ENCODE results near the gene MXD3.

Gene MXD3

DNA sequence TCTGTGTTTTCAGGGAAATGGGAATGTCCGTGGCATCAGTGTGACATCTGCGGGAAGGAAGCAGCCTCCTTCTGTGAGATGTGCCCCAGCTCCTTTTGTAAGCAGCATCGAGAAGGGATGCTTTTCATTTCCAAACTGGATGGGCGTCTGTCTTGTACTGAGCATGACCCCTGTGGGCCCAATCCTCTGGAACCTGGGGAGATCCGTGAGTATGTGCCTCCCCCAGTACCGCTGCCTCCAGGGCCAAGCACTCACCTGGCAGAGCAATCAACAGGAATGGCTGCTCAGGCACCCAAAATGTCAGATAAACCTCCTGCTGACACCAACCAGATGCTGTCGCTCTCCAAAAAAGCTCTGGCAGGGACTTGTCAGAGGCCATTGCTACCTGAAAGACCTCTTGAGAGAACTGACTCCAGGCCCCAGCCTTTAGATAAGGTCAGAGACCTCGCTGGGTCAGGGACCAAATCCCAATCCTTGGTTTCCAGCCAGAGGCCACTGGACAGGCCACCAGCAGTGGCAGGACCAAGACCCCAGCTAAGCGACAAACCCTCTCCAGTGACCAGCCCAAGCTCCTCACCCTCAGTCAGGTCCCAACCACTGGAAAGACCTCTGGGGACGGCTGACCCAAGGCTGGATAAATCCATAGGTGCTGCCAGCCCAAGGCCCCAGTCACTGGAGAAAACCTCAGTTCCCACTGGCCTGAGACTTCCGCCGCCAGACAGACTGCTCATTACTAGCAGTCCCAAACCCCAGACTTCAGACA is 17.7 kb downstream of the MXD3 start:
- TF ChIP-seq GATA2 (IDR thresholded peaks at IDR 0.05; ENCODE audit: low read depth, low read length) (no peak), GATA3 (IDR thresholded peaks at IDR 0.05; ENCODE audit: low read depth, low read length) (no peak)

DNA sequence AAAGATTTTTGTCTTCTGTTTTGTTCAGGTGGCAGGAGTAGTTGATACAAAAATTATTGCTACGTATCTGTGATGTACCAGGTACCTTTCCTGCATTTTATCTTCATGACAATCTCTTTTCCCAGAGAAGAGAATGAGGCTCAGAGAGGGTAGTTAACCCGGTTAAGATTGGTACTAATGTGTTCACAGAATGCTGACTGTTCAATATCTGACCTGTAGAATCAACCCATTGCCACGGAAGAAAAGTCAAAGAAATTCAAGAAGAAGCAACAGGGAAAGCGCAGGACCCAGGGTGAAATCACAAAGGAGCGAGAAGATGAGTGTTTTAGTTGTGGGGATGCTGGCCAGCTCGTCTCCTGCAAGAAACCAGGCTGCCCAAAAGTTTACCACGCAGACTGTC is 20.0 kb downstream of the MXD3 start:
- TF ChIP-seq GATA2 (IDR thresholded peaks at IDR 0.05; ENCODE audit: low read depth, low read length) (no peak), GATA3 (IDR thresholded peaks at IDR 0.05; ENCODE audit: low read depth, low read length) (no peak)

DNA sequence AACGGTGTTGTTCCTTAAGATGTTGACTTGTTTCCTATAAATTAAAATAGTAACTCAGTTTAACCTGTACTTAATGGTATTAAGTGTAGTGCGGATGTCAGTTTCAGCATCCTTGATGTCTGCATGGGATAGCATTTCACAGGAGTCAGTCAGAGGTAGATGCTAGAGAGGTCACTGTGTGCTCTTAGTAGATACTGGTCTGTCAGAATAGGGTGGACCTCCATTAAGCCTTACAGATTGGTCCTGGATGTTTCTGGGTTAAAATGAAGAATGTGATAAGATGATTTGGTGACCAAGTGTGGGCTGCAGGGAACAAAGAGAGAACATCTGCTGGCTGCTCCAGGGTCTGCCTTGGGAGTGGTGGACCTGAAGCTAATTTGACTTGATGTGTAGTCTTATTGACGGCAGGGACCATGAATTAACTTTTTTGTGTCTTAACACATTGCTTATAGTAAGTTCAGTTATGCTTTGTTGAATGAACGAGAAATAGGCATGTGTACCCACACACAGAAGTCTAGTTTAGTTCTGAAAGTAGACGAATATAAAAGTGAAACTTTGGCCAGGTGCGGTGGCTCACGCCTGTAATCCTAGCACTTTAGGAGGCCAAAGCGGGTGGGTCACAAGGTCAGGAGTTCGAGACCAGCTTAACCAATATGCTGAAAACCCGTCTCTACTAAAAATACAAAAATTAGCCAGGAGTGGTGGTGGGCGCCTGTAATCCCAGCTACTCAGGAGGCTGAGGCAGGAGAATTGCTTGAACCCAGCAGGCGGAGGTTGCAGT is 20.7 kb downstream of the MXD3 start:
- TF ChIP-seq GATA3 (IDR thresholded peaks at IDR 0.05; ENCODE audit: low read depth, low read length) = no peak
- no peak for TF ChIP-seq GATA2 (IDR thresholded peaks at IDR 0.05; ENCODE audit: low read depth, low read length)

DNA sequence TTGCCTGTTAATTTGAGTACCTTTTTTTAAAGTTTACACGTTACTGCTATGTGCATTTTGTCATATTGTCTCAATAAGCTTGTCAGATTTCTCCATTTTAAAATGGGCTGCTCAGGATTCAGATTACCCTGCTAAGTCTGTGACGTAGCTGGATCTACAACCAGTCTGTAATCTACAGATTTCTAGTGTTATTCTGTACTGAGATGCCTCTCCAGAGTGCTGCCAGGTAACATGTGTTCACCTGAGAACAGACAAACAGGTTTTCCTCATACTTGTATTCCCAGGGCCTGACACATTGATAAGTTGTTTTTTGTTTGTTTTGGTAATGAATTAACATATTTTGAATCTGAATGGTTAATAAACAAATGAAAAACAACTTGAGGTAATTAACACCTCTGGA is 23.5 kb downstream of the MXD3 start:
- no peak for TF ChIP-seq GATA3 (IDR thresholded peaks at IDR 0.05; ENCODE audit: low read depth, low read length)
- TF ChIP-seq GATA2 (IDR thresholded peaks at IDR 0.05; ENCODE audit: low read depth, low read length) = no peak

DNA sequence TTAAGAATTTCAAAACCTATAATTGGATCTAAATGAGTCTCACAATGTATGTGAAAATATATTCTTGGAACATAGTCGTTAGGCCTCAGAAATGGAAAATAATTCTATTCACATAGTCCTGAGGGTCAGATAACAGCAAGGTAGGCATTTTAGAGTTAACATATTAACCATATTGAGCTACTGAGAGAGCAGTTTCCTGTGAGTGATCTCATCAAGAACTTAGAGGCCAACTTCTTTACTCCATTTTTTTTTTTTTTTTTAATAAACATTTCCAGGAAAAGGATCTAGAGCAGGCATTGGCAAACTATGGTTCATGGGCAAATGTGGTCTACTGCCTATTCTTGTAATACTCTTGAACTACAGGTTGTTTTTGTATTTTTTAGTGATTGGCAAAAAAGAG is 34.8 kb downstream of the MXD3 start:
- TF ChIP-seq GATA2 (IDR thresholded peaks at IDR 0.05; ENCODE audit: low read depth, low read length) (no peak), GATA3 (IDR thresholded peaks at IDR 0.05; ENCODE audit: low read depth, low read length) (no peak)

DNA sequence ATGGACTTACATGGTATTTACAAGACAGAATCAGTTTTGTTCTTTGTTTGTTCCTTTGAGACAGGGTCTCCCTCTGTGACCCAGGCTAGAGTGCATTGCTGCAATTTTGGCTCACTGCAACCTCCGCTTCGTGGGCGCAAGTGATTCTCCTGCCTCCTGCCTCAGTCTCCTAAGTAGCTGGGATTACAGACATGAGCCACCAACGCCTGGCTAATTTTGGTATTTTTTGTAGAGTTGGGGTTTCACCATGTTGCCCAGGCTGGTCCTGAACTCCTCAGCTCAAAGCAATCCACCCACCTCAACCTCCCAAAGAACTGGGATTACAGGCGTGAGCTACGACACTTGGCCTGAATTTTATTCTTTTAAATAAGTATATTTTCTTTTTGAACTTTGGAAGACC is 35.8 kb downstream of the MXD3 start:
- TF ChIP-seq GATA3 (IDR thresholded peaks at IDR 0.05; ENCODE audit: low read depth, low read length) (no peak), GATA2 (IDR thresholded peaks at IDR 0.05; ENCODE audit: low read depth, low read length) (no peak)

DNA sequence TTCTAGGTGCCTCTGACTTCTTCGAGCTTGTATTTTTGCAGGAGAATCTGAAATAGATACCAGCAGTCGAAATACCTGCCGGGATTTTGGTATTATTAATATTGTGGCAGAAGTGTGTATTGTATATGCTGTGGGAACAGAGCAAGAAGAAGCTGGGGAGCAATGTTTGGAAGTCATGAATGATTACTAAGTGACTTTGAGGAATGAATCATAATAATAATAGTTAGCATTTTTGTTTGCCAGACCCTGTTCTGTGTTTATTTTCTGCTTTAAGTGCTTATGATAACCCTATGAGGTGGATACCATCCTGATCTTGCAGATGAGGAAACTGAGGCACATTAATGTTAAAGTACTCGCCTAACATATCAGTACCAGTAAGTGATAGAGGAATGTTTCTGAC is 40.6 kb downstream of the MXD3 start:
- TF ChIP-seq GATA3 (IDR thresholded peaks at IDR 0.05; ENCODE audit: low read depth, low read length) (no peak), GATA2 (IDR thresholded peaks at IDR 0.05; ENCODE audit: low read depth, low read length) (no peak)

DNA sequence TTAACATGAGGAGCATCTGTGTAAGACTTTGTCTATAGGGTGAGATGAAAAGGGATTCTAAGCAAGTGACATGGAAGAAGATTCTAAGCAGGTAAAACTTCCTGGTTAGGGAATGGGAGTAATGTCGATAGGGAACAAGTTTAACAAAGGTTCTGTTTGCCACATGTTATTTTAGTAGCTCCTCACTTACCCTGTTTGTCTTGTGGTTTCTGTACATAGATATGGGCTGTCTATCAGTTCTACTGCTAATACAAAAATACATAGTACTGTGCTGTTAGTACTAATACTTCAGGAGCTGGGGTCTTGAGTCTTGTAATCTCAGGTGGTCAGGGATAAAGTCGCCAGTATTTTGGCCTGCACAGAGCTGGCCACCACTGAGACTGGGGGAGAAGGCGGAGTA is 41.0 kb downstream of the MXD3 start:
- no peak for TF ChIP-seq GATA3 (IDR thresholded peaks at IDR 0.05; ENCODE audit: low read depth, low read length)
- TF ChIP-seq GATA2 (IDR thresholded peaks at IDR 0.05; ENCODE audit: low read depth, low read length) = no peak

DNA sequence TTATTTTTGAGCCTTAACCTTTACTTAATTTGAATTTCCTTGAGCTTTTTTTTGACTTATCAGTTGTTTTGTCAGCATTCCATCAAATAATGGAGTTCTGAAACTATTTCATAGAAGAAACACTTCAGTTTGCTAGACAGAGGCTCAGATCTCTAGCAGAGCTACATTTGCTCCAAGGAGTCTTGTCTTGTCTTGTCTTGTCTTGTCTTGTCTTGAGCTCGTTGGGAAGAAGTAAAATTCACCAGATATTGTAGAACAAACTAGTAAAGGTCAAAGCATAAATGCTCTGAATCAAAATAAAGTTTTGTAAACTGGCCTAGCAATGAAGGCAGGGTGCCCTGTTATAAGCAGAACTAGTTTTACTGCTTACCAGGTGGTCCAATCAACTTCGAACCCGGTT is 41.7 kb downstream of the MXD3 start:
- TF ChIP-seq GATA3 (IDR thresholded peaks at IDR 0.05; ENCODE audit: low read depth, low read length) (no peak), GATA2 (IDR thresholded peaks at IDR 0.05; ENCODE audit: low read depth, low read length) (no peak)

DNA sequence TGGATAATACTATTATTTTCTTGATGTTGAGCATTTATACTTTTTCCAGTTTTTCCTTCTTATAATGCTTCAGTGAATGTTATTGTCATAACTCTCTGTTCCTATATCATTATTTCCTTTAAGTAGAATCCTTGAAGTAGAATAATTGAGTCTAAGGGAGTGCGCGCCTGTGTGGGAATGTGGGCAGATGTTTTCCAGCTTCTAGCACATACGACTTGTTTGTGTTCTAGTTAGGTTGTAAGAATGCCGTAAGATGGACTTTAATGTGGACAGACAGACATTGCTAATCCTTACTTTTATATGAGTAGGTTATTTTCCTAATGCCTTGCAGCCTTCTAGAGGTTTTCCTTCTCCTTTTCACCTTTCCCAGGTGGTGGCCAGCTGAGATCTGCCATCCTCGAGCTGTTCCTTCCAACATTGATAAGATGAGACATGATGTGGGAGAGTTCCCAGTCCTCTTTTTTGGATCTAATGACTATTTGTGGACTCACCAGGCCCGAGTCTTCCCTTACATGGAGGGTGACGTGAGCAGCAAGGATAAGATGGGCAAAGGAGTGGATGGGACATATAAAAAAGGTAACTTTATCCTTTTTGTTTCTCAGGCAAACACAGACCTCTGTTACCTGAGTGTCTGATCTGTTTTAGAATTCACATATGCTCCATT is 42.3 kb downstream of the MXD3 start:
- TF ChIP-seq GATA3 (IDR thresholded peaks at IDR 0.05; ENCODE audit: low read depth, low read length) = no peak
- no peak for TF ChIP-seq GATA2 (IDR thresholded peaks at IDR 0.05; ENCODE audit: low read depth, low read length)

DNA sequence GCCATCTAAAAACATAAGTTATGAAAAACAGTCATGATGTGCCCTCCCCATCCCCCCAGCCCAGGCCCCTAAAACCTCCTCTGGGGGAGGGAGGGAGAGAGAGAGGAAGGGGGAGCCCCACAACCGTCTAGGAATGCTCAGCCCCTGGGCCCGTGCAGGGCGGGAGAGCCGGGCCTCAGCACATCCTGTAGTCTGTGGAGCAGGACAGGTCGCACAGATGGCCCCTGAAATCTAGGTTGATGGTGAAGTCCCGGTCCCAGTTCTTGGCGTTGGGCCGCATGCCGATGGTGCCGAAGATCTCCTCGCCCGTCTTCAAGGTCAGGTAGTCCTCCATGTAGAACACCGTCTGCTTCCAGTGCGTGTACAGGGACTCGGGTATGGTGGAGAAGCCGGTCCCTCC is 46.3 kb downstream of the MXD3 start:
- TF ChIP-seq GATA2 (IDR thresholded peaks at IDR 0.05; ENCODE audit: low read depth, low read length) (no peak), GATA3 (IDR thresholded peaks at IDR 0.05; ENCODE audit: low read depth, low read length) (no peak)

DNA sequence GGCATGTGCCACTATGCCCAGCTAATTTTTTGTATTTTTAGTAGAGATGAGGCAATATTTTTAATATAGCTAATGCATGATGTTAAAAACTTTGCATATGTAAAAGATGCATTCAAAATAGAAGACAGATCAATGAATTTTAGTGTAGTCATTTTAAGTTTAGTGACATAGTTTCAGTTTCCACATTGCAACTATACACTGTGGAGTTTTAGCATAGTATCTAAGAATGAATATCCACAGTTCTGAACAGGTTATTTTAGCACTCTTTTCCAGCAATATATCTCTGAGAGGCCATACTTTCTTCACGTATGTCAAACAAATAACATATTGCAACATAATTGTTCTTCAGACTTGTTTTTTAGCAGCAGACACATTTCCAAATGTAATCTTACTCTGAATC is 47.5 kb downstream of the MXD3 start:
- TF ChIP-seq GATA2 (IDR thresholded peaks at IDR 0.05; ENCODE audit: low read depth, low read length) = no peak
- no peak for TF ChIP-seq GATA3 (IDR thresholded peaks at IDR 0.05; ENCODE audit: low read depth, low read length)

DNA sequence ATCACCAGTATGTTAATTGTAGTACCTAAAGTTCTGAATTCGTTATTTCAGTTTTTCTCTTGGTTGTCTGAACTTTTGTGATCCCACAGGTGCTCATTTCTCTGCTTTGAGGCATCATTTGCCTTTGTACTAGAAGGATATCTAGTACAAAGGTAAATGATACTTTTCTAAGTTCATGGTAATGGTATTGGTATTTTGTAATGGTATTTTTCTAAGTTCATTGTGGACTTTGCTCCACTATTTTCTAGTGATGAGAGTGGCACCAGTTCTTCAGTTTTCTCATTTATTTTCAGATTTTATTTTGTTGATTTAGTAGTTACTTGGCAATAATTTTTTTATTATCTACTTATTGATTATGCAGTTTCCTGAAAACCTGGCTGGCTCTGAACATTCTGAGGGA is 50.2 kb downstream of the MXD3 start:
- TF ChIP-seq GATA3 (IDR thresholded peaks at IDR 0.05; ENCODE audit: low read depth, low read length) (no peak), GATA2 (IDR thresholded peaks at IDR 0.05; ENCODE audit: low read depth, low read length) (no peak)

DNA sequence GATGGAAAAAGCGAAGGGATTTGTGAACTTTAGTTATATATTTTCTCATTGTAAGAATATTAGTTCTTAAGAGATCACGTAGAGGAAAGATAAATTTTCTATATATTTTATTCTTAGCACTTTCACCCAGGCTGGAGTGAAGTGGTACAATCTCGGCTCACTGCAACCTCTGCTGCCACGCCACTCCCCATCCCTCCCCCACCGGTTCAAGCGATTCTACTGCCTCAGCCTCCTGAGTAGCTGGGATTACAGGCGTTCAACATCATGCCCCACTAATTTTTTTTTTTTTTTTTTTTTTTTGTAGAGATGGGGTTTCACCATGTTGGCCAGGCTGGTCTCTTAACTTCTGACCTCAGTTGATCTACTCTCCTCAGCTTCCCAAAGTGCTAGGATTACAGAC is 50.7 kb downstream of the MXD3 start:
- TF ChIP-seq GATA3 (IDR thresholded peaks at IDR 0.05; ENCODE audit: low read depth, low read length) = no peak
- no peak for TF ChIP-seq GATA2 (IDR thresholded peaks at IDR 0.05; ENCODE audit: low read depth, low read length)

All from SH-SY5Y (cell line).